Right lobe of liver (tissue), 4 donors: Measurements from ENCODE around the gene LIMCH1.

ENCODE experiments used
- POLR2A ChIP-seq: fragments of 450-650 bp; IDR thresholded peaks from one replicate; pipeline ENCODE4 v1.6.1; 2017; ENCODE audit warnings: antibody characterized with exemption, mild to moderate bottlenecking
- TF ChIP-seq, protein P1 (sequence below), 4 donors: fragments of 200-600 bp in 3 of 4; fragments of 450-650 bp in 1 of 4; IDR thresholded peaks; one replicate each; pipeline versions ENCODE4 v1.5.1 to v1.8.0; 2016 to 2022; ENCODE audit warnings: antibody characterized with exemption in 4 of 4, mild to moderate bottlenecking in 2 of 4
- donor health status: DM: no; HTN: no; CAD: no.
- donor health status: DM: no; HTN: no; CAD: no.
- donor health status: DM: no; HTN: yes; CAD: no.

DNA sequence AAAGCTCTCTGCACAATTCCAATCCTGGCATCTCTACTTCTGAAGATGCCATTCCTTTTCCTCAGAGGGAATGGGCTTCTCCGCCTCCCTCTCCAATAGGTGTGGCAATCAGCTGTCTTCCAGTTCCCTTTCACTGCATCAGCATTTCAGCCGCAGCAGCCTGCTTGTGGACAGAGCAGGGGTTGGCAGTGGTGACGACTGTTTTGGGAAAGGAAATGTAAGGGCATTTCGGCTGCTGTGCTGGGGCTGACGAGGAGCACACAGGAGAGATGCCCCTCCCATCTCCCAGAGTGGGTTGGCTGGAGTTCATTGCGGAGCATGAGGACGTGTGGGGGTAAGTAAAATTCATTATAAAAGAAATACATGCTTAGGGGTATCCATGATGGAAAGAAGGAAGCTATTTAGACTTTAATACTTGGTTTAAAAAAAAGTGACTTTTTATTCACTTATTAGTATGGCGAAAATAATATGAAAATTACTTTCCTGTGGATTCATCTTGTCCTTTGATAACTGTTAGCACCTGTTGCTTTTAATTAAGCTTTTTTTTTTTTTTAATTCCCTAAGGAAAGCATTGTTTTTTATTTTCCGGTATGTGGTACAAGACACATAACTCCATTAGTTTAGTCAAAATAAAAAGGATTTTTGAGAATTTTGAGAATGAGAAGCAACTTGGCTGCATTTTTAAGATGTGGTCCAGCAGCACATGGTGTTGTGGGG is at the start of gene LIMCH1:
- TF ChIP-seq, protein P1, sequence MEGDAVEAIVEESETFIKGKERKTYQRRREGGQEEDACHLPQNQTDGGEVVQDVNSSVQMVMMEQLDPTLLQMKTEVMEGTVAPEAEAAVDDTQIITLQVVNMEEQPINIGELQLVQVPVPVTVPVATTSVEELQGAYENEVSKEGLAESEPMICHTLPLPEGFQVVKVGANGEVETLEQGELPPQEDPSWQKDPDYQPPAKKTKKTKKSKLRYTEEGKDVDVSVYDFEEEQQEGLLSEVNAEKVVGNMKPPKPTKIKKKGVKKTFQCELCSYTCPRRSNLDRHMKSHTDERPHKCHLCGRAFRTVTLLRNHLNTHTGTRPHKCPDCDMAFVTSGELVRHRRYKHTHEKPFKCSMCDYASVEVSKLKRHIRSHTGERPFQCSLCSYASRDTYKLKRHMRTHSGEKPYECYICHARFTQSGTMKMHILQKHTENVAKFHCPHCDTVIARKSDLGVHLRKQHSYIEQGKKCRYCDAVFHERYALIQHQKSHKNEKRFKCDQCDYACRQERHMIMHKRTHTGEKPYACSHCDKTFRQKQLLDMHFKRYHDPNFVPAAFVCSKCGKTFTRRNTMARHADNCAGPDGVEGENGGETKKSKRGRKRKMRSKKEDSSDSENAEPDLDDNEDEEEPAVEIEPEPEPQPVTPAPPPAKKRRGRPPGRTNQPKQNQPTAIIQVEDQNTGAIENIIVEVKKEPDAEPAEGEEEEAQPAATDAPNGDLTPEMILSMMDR (IDR thresholded peaks at IDR 0.05): no peak
- TF ChIP-seq POLR2A: no peak
